Activated T-helper 1 cell treated with anti-CD3 and anti-CD28 coated beads, Interleukin-2, amount 50 U/mL, for 16 hours (primary cell): ENCODE data around the gene NPS.

Experiments
- DNase-seq, 2 donors: peaks; one replicate each; pipeline ENCODE4 v3.0.0-alpha.2; 2020; ENCODE audit warnings: low read depth in 1 of 2, low spot score in 1 of 2

NPS gene

GRCh38 chr10:127556916-127557315 is 7.8 kb downstream of the NPS start:
- DNase-seq = no peak

GRCh38 chr10:127561647-127562046 is 12.5 kb downstream of the NPS start:
- no peak for DNase-seq

GRCh38 chr10:127563718-127564553 is 14.8 kb downstream of the NPS start:
- DNase-seq = no peak

DNA sequence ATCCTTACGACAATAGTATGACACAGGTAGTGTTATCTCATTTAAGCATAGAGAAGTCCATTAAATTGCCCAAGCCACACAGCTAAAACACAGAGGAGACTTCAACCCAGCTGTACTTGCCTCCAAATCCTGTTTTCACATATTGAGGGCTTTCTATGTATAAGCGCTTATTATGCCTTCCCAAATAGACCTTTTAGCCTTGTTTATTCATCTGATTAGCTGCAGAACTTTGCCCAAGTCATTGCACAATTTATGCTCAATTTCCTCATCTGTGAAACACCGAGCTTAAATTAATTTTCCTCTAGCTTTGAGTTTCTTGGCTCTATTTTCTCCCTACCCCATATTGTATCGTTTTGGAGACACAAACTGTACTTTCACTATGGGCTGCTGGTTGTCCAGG is 15.5 kb downstream of the NPS start:
- no peak for DNase-seq

DNA sequence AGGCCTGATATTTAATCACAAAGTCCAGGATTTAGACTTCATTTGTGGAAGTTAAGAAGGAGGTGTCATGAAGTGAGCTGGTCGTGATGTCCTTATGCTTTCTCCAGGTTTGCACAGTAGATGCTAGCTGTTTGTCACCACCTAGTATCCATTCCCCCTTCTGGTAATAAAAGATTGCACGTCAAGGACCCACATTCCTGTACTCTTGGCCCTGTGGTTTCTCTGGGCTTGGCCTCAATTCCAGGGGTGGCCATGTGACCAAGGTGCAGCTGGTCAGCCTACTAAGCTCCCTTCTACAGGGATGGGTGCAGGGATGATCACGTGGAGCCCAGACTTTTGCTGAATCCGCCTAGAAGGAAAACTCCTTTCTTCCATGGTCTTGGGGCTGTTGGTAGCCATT is 16.5 kb downstream of the NPS start:
- DNase-seq = no peak

GRCh38 chr10:127569210-127569609 is 20.1 kb downstream of the NPS start:
- DNase-seq = no peak

DNA sequence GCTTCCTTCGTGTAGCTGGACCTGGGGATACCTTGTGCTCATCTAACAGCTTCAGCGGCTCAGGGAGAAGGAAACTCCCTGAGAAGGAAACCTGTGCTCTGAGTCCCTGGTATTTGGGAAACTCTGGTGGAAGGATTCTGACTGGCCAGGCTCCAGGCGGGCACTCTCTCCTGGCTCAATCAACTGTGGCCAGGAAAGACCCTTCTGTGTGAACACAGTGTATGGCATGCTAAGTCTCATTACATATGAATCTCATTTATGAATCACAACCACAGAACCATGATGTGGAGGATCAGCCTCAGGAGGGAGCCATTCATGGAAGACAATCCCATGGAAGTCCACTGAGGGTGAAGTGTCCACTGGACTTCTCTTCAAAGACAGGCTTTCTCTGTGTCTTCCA is 20.9 kb downstream of the NPS start:
- no peak for DNase-seq

DNA sequence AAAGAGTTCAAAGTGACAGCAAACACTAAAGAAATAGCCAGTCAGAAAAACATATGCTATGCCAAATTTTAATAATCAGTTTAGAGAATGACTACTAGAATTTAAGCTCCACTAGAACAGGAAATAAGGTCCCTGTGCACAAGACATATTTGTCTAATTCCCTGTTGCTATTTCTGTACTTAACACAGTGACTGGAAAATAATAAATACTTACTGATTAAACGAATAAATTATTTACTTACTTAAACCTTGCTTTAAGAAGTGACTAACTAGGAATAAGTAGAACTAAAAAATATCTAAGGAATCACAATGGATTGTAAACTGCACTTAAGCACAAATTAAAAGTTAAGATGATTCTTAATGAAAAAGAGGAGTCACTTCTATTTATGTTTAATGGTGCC is 22.3 kb downstream of the NPS start:
- DNase-seq = no peak

DNA sequence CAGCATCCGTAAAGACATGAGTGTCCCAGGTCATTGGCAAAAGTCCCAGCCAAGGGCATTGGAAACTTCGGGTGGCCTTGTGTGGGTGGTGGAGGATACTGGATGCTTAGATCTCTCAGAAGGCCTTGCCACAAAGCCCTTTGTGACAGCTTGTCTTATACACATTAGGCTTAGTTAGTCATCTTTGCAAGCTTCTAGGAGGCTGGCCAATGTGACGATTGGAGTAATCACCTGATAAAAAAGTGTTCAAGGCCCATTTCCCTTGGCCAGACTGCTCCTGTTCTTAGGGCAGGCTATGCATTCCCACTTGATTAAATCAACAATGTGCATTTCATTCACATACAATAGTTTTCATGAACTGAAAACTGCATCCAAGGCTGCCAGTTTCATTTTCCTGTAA is 26.9 kb downstream of the NPS start:
- DNase-seq = no peak

DNA sequence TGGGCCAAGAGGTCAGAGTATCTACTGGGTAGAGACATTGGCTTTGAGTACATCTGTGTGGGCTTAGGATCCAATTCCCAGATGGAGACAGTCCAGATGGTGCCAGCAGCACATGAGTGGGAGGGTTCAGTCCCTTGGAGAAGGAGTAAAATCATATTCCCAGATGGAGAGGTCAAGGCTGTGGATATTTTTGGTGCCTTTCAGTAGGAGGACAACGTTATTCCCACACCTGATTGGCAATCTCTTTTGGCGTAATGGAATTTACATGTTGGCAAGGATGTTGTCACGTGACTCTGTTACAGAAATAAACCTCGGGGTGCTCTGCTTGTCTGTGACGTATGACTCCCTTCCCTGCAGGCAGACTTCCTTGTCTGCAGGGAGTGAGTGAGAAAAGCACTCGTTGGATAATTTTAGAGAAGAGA is 27.6 kb downstream of the NPS start:
- DNase-seq = no peak

- DNase-seq = no peak
These were observed 28.5 kb downstream of the NPS start for GRCh38 chr10:127577376-127578258.

- no peak for DNase-seq
These were observed 29.3 kb downstream of the NPS start for GRCh38 chr10:127578259-127578960.

DNA sequence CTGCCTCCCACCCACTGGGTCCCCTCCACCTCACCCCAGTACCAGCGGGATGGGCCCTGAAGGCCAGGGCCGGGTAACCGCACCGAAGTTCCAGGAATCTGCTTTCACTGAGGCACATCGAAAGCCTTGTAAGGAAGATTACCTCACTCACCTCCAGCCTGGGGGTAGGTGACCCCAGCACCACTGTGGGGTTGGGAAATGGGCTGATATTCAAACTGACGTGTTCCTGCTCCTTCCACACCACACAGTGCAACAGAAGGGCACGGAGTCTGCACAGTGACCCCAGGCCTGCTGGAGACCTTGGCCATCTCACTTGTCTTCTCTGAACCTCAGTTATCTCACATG is 29.8 kb downstream of the NPS start:
- no peak for DNase-seq

DNA sequence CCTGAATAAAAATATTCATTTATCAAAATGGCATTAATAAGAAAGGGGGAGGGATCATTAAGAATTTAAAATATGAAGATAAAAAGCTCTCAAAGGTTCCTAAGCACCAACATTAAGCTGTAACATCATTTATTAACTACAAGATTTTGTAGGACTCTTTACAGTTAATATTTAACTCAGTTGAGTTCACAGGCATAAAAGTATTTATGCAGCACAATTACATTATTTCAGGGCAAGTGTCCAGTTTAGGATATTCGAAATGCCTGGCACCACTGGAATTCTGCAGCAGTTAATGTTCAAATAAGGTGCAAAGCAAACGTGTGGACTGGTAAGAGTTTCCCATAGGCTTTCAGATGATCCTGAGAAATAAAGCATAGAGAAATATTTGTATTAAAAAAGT is 30.5 kb downstream of the NPS start:
- no peak for DNase-seq

DNA sequence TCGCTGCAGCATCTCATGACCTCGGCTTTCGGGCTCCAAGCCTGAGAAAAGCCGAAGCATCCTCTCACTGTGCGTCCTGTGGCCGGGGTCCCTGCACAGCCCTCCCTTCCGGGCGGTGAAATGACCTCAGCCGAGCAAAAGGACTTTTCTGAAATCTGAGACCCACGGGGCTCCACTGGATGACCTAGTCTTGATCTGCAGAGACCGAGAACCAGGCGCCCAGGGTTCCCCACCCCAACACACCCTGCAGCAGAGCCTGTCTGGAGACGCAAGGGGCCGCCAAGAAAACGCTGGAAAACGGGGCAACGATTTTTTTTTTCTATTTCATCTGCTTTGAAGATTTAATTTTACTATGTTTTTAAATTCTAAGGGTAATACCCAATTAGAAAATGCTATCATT is 31.7 kb downstream of the NPS start:
- DNase-seq = no peak

- DNase-seq = no peak
These were observed 36.5 kb downstream of the NPS start for GRCh38 chr10:127585519-127586023.

DNA sequence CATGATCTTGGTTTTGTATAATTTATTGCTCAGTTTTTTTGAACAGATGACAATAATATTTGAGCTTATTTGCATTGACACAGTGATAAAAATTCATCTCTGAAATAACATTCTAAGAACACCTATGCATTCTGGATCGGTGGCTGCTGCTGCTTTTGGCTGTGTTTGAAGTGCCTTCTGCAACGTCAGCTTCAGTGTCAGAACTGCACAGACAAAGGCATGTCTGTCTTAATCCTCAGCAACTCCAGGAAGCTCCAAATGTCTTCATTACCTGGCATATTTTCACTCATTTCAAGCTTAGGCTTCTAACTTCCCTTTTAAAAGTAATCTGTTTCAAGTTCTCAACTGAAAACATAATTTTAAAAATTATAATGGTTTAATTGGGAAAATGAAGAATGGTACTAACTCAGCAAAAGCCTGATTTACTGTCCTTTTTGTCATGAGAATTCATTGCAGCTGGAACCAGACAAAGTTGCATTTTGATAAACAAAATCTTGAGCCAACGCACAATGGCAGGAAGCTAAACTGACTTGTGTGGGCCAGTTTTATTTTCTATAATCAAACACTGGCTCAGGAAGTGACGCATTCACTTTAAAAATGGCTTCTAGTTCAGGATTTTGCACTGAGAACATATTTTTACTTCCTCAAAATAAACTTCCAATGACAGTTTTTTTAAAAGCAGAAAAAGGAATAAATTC is 38.7 kb downstream of the NPS start:
- DNase-seq = no peak

GRCh38 chr10:127592586-127592985 is 43.5 kb downstream of the NPS start:
- DNase-seq = no peak

DNA sequence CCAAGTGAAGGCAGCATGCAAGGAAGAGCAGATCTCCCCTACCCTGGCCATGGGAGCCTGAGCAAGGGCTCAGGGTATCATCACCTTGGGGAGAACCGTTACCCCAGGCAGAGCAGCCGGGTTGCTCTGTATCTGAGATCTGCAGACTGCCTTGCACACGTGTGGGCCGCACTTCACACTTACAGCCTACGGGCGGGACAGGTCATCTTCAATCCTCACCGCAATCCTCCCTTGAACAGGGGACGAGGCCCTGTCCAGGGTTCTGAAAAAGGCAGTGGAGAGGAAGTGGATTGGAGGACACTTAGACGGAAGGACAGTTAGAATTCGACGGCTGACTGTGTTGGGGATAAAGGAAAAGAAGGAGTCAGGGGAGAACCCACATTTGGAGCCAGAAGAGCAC is 51.4 kb downstream of the NPS start:
- no peak for DNase-seq
